Measurements from ENCODE around the gene IL16. TPM values are rescaled to one million over a fixed set of nuclear protein-coding genes. Genes with fewer than 3 reads are reported as not detected.

Gene IL16
- total RNA-seq, 1 donor from 2014 or later: 0.79 TPM

DNA sequence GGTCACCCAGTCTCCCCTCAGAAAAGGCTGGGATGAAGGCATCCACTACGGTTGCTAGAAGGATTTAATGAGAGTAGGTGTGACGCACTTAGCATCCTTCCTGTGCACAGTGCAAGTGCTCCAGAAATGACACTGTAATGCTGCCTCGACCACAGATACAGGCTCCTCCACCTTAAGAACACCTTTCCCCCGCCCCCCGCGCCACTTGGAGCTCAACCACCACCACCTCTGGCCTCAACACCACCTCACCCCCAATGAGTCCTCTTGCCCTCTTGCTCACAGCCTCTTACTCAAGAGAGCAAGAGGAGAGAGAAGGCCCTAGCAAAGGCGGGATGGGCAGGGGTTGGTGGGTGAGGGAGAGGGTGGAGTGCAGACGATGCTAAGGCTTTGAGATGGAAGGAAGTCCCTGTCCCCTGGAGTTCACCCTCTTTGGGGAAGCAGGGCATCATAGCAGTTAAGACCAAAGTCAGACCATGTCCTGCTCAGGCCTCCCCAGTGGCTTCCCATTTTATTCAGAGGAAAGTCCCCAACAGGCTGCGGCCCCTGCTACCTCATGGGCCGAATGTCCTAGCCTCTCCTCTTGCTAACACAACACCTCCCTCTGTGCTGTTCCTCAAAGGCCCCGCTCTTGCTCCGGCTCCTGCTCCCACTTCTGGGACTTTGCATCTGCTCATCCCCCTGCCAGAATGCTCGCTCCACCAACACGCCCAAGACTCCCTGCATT is 118.9 kb downstream of the IL16 start:
- Histone ChIP-seq H3K4me3 (ENCODE audit: low read depth, low read length) (no peak overlapping the region), H3K36me3 (ENCODE audit: control insufficient read depth, insufficient read depth, low read length) (peaks cover 42% of the 10 kb centered on the region), H3K27me3 (ENCODE audit: control insufficient read depth, insufficient read depth, low read length) (no peaks in the 10 kb centered on the region)
- TF ChIP-seq CTCF (IDR thresholded peaks at IDR 0.05; ENCODE audit: insufficient read depth, low read length, severe bottlenecking): no peak
- FAIRE-seq (no peak), DNase-seq (ENCODE audit: low read depth) (no peak)

GRCh38 chr15:81316267-81316666 is 119.6 kb downstream of the IL16 start:
- H3K4me3 ChIP-seq (ENCODE audit: low read depth, low read length): no peak overlapping the region
- no peak for TF ChIP-seq CTCF (IDR thresholded peaks at IDR 0.05; ENCODE audit: insufficient read depth, low read length, severe bottlenecking)
- FAIRE-seq (no peak), DNase-seq (ENCODE audit: low read depth) (no peak)
- peaks cover 45% of the 10 kb centered on the region for H3K36me3 ChIP-seq (ENCODE audit: control insufficient read depth, insufficient read depth, low read length)
- H3K27me3 ChIP-seq (ENCODE audit: control insufficient read depth, insufficient read depth, low read length): no peaks in the 10 kb centered on the region

GRCh38 chr15:81317642-81318017 is 121.0 kb downstream of the IL16 start:
- H3K27me3 ChIP-seq (ENCODE audit: control insufficient read depth, insufficient read depth, low read length): no peaks in the 10 kb centered on the region
- no peak overlapping the region for H3K4me3 ChIP-seq (ENCODE audit: low read depth, low read length)
- TF ChIP-seq CTCF (IDR thresholded peaks at IDR 0.05; ENCODE audit: insufficient read depth, low read length, severe bottlenecking): no peak
- peaks cover 39% of the 10 kb centered on the region for H3K36me3 ChIP-seq (ENCODE audit: control insufficient read depth, insufficient read depth, low read length)
- no peak for DNase-seq (ENCODE audit: low read depth)
- no peak for FAIRE-seq

DNA sequence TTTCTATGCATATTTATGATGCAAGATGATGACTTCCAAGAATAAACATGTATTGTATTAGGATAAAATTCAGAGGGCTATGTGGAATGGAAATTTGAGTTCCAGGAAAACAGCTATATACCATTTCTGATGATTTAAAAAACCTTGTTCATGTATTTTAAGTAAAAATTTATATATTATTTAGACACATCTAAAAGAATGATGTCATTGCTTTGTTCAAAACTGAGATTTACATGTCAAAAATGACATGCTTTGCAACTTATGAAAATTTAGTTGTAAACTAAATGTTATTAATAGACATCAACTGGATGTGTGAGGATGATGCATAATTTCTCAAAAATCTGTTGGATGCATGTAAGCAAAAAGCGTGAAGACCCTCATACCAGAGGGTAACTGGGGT is 125.0 kb downstream of the IL16 start:
- TF ChIP-seq CTCF (IDR thresholded peaks at IDR 0.05; ENCODE audit: insufficient read depth, low read length, severe bottlenecking): no peak
- Histone ChIP-seq H3K36me3 (ENCODE audit: control insufficient read depth, insufficient read depth, low read length) (peaks cover 30% of the 10 kb centered on the region), H3K27me3 (ENCODE audit: control insufficient read depth, insufficient read depth, low read length) (no peaks in the 10 kb centered on the region), H3K4me3 (ENCODE audit: low read depth, low read length) (no peak overlapping the region)
- FAIRE-seq (no peak), DNase-seq (ENCODE audit: low read depth) (no peak)

GRCh38 chr15:81322676-81323253 is 126.1 kb downstream of the IL16 start:
- peak; percentile 70 for DNase-seq (ENCODE audit: low read depth)
- no peaks in the 10 kb centered on the region for H3K27me3 ChIP-seq (ENCODE audit: control insufficient read depth, insufficient read depth, low read length)
- H3K4me3 ChIP-seq (ENCODE audit: low read depth, low read length): peak overlapping the region; percentile 63
- no peak for FAIRE-seq
- no peak for TF ChIP-seq CTCF (IDR thresholded peaks at IDR 0.05; ENCODE audit: insufficient read depth, low read length, severe bottlenecking)
- peaks cover 25% of the 10 kb centered on the region for H3K36me3 ChIP-seq (ENCODE audit: control insufficient read depth, insufficient read depth, low read length)

All from bronchial epithelial cell (primary cell).